HepG2 (cell line): ENCODE data around the gene IRS1. TPM values are rescaled to one million over a fixed set of nuclear protein-coding genes. Genes with fewer than 3 reads are reported as not detected.

ENCODE experiments used
- ATAC-seq: fragments of 200-7000 bp; cut with Tn5 transposase; 3 replicates; pipeline ENCODE4 v1.9.1; 2020; ENCODE audit warnings: mild to moderate bottlenecking, moderate library complexity
- BruUV-seq: library from RNA; stranded (reverse); fragments of 400-500 nt; replicated peaks from 2 replicates; lab custom pipeline; 2021; lab: Mats Ljungman, UMichigan
- CTCF ChIA-PET: fragments of 300-600 bp; formaldehyde crosslinking; extraction: SDS; loops from one replicate; lab custom pipeline; 2021; ENCODE audit warnings: low total read pairs, inconsistent platforms, low intra/inter-chr PET ratio; lab: Yijun Ruan, JAX
- POLR2A ChIA-PET: fragments of 350-600 bp; sonication (Branson Sonifier 250); formaldehyde crosslinking; loops from one replicate; lab custom pipeline; 2020; ENCODE audit warnings: antibody characterized with exemption, inconsistent platforms; lab: Yijun Ruan, JAX
- DNase-seq: peaks from one replicate; pipeline ENCODE4 v3.0.0-alpha.2; 2015; ENCODE audit warnings: low spot score
- FAIRE-seq: peaks from 3 replicates; lab custom pipeline; 2011; peaks lifted over from hg19 to GRCh38; lab: Jason Lieb, UNC
- H2AFZ ChIP-seq: one replicate; pipeline ENCODE4 v1.6.1; 2011; ENCODE audit warnings: low read length, inconsistent platforms
- H3K27ac ChIP-seq: fragments of 300-600 bp; 3 replicates; pipeline ENCODE4 v1.8.0; 2011; ENCODE audit warnings: mixed run types, mild to moderate bottlenecking, mixed read lengths, low read length, inconsistent platforms; ENCODE audit not compliant: insufficient read depth; ENCODE audit errors: extremely low read length
- H3K27me3 ChIP-seq, 2 experiments: fragments of 200-600 bp in 1 of 2; 2 replicates in 1 of 2; 3 replicates in 1 of 2; pipeline versions ENCODE4 v1.6.0 to v1.8.0; 2011; ENCODE audit warnings: low read length in 2 of 2, mild to moderate bottlenecking in 2 of 2, moderate library complexity in 2 of 2, inconsistent platforms in 1 of 2; ENCODE audit not compliant: insufficient read depth in 2 of 2, control insufficient read depth in 1 of 2
- H3K36me3 ChIP-seq, 2 experiments: fragments of 200-600 bp in 1 of 2; replicated peaks in 1 of 2; 2 replicates in 1 of 2; 3 replicates in 1 of 2; pipeline versions ENCODE4 v1.5.1 to v1.8.0; 2011; ENCODE audit warnings: low read length in 2 of 2, inconsistent platforms in 1 of 2; ENCODE audit not compliant: insufficient read depth in 2 of 2, control insufficient read depth in 1 of 2
- H3K4me1 ChIP-seq: 2 replicates; pipeline ENCODE4 v1.5.1; 2012; ENCODE audit warnings: low read length, inconsistent platforms; ENCODE audit not compliant: insufficient read depth
- H3K4me2 ChIP-seq: 2 replicates; pipeline ENCODE4 v1.6.0; 2011; ENCODE audit warnings: low read depth, low read length, inconsistent platforms
- H3K4me3 ChIP-seq, 3 experiments: fragments of 200-600 bp in 1 of 3; sonication (generic), shearing (Covaris generic) in 1 of 3; replicated peaks in 1 of 3; 2 replicates each; pipeline ENCODE4 v1.5.1; 2011 to 2016; ENCODE audit warnings: low read length in 3 of 3, inconsistent platforms in 2 of 3, low read depth in 2 of 3, mild to moderate bottlenecking in 2 of 3, control low read depth in 1 of 3, mixed read lengths in 1 of 3; ENCODE audit not compliant: insufficient read depth in 1 of 3
- H3K79me2 ChIP-seq: one replicate; pipeline ENCODE4 v1.6.1; 2011; ENCODE audit warnings: low read length, inconsistent platforms; ENCODE audit not compliant: insufficient read depth
- H3K9ac ChIP-seq: 2 replicates; pipeline ENCODE4 v1.6.0; 2011; ENCODE audit warnings: mild to moderate bottlenecking, low read depth, low read length, inconsistent platforms; ENCODE audit not compliant: insufficient read depth
- H3K9me3 ChIP-seq: 2 replicates; pipeline ENCODE4 v1.5.1; 2012; ENCODE audit warnings: mild to moderate bottlenecking, low read length
- H4K20me1 ChIP-seq: 2 replicates; pipeline ENCODE4 v1.6.0; 2011; ENCODE audit warnings: inconsistent platforms, mild to moderate bottlenecking, low read length, moderate library complexity; ENCODE audit not compliant: insufficient read depth
- CHD4 ChIP-seq: fragments of 200-600 bp; sonication (generic); IDR thresholded peaks from 2 replicates; pipeline ENCODE4 v1.7.0; 2017; ENCODE audit warnings: mild to moderate bottlenecking, low read length, borderline replicate concordance
- HMG20A ChIP-seq: IDR thresholded peaks from 2 replicates; pipeline ENCODE4 v1.6.1; 2016; ENCODE audit warnings: borderline replicate concordance
- HNF4A ChIP-seq: sonication (generic); formaldehyde crosslinking; IDR thresholded peaks from 2 replicates; pipeline ENCODE4 v1.4.0; 2020; ENCODE audit warnings: missing genetic modification reagents
- KAT2B ChIP-seq: fragments of 150-350 bp; IDR thresholded peaks from 2 replicates; pipeline ENCODE4 v1.6.1; 2014; ENCODE audit warnings: low read depth, low read length, borderline replicate concordance
- MXD4 ChIP-seq: IDR thresholded peaks from 2 replicates; pipeline ENCODE4 v1.6.1; 2016; ENCODE audit warnings: mild to moderate bottlenecking, missing biosample characterization, missing genetic modification reagents
- POLR2G ChIP-seq: fragments of 200-400 bp; formaldehyde crosslinking; IDR thresholded peaks from 2 replicates; pipeline ENCODE4 v1.6.1; 2018; ENCODE audit warnings: mild to moderate bottlenecking, low read depth, low read length, moderate library complexity
- RAD51 ChIP-seq: fragments of 450-650 bp; IDR thresholded peaks from 2 replicates; pipeline ENCODE4 v1.6.1; 2016; ENCODE audit warnings: borderline replicate concordance
- ZNF10 ChIP-seq: sonication (generic); formaldehyde crosslinking; IDR thresholded peaks from 2 replicates; pipeline ENCODE4 v1.4.0; 2020; ENCODE audit warnings: mild to moderate bottlenecking, low read depth, missing genetic modification reagents, borderline replicate concordance
- ZNF224 ChIP-seq: sonication (generic); formaldehyde crosslinking; IDR thresholded peaks from 2 replicates; pipeline ENCODE4 v1.5.0; 2020; ENCODE audit warnings: mild to moderate bottlenecking, missing genetic modification reagents
- ZNF354B ChIP-seq: sonication (generic); formaldehyde crosslinking; IDR thresholded peaks from 2 replicates; pipeline ENCODE4 v1.8.0; 2022; ENCODE audit warnings: mild to moderate bottlenecking, missing genetic modification reagents
- ZNF44 ChIP-seq: sonication (generic); formaldehyde crosslinking; IDR thresholded peaks from 2 replicates; pipeline ENCODE4 v1.5.1; 2020; ENCODE audit warnings: mild to moderate bottlenecking, missing genetic modification reagents
- ZNF510 ChIP-seq: sonication (generic); formaldehyde crosslinking; IDR thresholded peaks from 2 replicates; pipeline ENCODE4 v1.4.0; 2020; ENCODE audit warnings: low read depth, mild to moderate bottlenecking, missing genetic modification reagents
- ZNF7 ChIP-seq: IDR thresholded peaks from 2 replicates; pipeline ENCODE4 v1.6.1; 2016; ENCODE audit warnings: missing biosample characterization, missing genetic modification reagents
- ZNF776 ChIP-seq: sonication (generic); formaldehyde crosslinking; IDR thresholded peaks from 2 replicates; pipeline ENCODE4 v1.4.0; 2020; ENCODE audit warnings: mild to moderate bottlenecking, missing genetic modification reagents
- WGBS: methylation state at CpG from one replicate; pipeline ENCODE4 v1.1.6; 2017; ENCODE audit warnings: low lambda C conversion rate; 5-methylcytosine and 5-hydroxymethylcytosine counted together
- in situ Hi-C: cut with HindIII; loops from 2 replicates; pipeline ENCODE4 v1.10.0; 2017; ENCODE audit warnings: low pct_unique_long_range_greater_than_20kb; ENCODE audit not compliant: extremely low pct_ligation_motif_present
- intact Hi-C: fragments of 100-400 bp; cut with micrococcal nuclease; formaldehyde crosslinking; loops from one replicate; pipeline ENCODE4 v1.10.0; 2022; ENCODE audit not compliant: unreplicated experiment
- polyA plus RNA-seq, 8 experiments: library from polyadenylated mRNA; depleted of rRNA in 3 of 8; stranded (reverse) in 7 of 8; unstranded in 1 of 8; fragments of >200 nt; fragmentation: Illumina TruSeq in 4 of 8; extraction: Trizol in 4 of 8; gene quantifications; 2 replicates each; pipeline versions ENCODE4 v1.2.1 to v1.2.3, GENCODE V29; 2011 to 2016; ENCODE audit warnings: low read depth in 4 of 8, missing spikeins in 1 of 8, mixed read lengths in 1 of 8; ENCODE audit not compliant: insufficient read depth in 1 of 8
- total RNA-seq, 5 experiments: library from RNA; depleted of rRNA; stranded (reverse); fragments of >200 nt; fragmentation: Illumina TruSeq; extraction: Trizol; gene quantifications; 2 replicates each; pipeline ENCODE4 v1.2.3, GENCODE V29; 2016; ENCODE audit warnings: low read depth in 1 of 5
- TF ChIP-seq, protein P1 (sequence below): sonication (generic); formaldehyde crosslinking; IDR thresholded peaks from 2 replicates; pipeline ENCODE4 v1.4.0; 2020; ENCODE audit warnings: missing genetic modification reagents
- TF ChIP-seq, protein P2 (sequence below): sonication (generic); formaldehyde crosslinking; conservative IDR thresholded peaks from 2 replicates; pipeline ENCODE4 v1.4.0; 2020; ENCODE audit warnings: mild to moderate bottlenecking, missing genetic modification reagents, moderate library complexity

The IRS1 gene
- total and polyA plus RNA-seq, 2 of the 13 experiments (the other 11 are each of a cell fraction or from before 2014, with no cell fraction given): 8.7 to 9.0 TPM

- TF ChIP-seq MXD4: no peak
- peak; percentile 27; the same call in 1 of the 2 replicates for TF ChIP-seq HMG20A (CRISPR knock-in tag)
- TF ChIP-seq ZNF224 (CRISPR knock-in tag): 0 out of 2 replicates have a peak, but pooled peaks have one; percentile 32
- TF ChIP-seq ZNF776 (CRISPR knock-in tag): no peak
- TF ChIP-seq, all 625 proteins: peak for 12
Measured at GRCh38 chr2:226730481-226730880, 69.1 kb downstream of the IRS1 start (continued).

- no peak for ATAC-seq
- intact Hi-C loops: no loop called here
Measured at GRCh38 chr2:226728996-226729395, 70.6 kb downstream of the IRS1 start.

GRCh38 chr2:226727251-226727650 is 72.4 kb downstream of the IRS1 start:
- no peak overlapping the region for H3K4me2 ChIP-seq
- no peaks in the 10 kb centered on the region for H3K27me3 ChIP-seq
- no peak overlapping the region for H3K9ac ChIP-seq
- H3K79me2 ChIP-seq: no peaks in the 10 kb centered on the region
- H3K4me1 ChIP-seq: peaks cover 47% of the 10 kb centered on the region
- WGBS: 86% methylated on average over 1 of the region's 1 CpG
- no peaks in the 10 kb centered on the region for H3K9me3 ChIP-seq
- no peak for FAIRE-seq
- BruUV-seq: no TSS peak
- no peak for DNase-seq
- ChIA-PET POLR2A (no interaction called here), CTCF (no interaction called here)
- H3K27ac ChIP-seq: no peak overlapping the region
- no peak overlapping the region for H3K4me3 ChIP-seq
- no peaks in the 10 kb centered on the region for H3K36me3 ChIP-seq
- H2AFZ ChIP-seq: no peak overlapping the region
- intact Hi-C loops (no loop called here), in situ Hi-C loops (no loop called here)
- ATAC-seq: no peak
- no peaks in the 10 kb centered on the region for H4K20me1 ChIP-seq
- TF ChIP-seq, protein P1, sequence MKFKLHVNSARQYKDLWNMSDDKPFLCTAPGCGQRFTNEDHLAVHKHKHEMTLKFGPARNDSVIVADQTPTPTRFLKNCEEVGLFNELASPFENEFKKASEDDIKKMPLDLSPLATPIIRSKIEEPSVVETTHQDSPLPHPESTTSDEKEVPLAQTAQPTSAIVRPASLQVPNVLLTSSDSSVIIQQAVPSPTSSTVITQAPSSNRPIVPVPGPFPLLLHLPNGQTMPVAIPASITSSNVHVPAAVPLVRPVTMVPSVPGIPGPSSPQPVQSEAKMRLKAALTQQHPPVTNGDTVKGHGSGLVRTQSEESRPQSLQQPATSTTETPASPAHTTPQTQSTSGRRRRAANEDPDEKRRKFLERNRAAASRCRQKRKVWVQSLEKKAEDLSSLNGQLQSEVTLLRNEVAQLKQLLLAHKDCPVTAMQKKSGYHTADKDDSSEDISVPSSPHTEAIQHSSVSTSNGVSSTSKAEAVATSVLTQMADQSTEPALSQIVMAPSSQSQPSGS (CRISPR knock-in tag): no peak
- TF ChIP-seq ZNF354B (CRISPR knock-in tag): no peak
- TF ChIP-seq ZNF10 (CRISPR knock-in tag): no peak
- TF ChIP-seq, protein P2, sequence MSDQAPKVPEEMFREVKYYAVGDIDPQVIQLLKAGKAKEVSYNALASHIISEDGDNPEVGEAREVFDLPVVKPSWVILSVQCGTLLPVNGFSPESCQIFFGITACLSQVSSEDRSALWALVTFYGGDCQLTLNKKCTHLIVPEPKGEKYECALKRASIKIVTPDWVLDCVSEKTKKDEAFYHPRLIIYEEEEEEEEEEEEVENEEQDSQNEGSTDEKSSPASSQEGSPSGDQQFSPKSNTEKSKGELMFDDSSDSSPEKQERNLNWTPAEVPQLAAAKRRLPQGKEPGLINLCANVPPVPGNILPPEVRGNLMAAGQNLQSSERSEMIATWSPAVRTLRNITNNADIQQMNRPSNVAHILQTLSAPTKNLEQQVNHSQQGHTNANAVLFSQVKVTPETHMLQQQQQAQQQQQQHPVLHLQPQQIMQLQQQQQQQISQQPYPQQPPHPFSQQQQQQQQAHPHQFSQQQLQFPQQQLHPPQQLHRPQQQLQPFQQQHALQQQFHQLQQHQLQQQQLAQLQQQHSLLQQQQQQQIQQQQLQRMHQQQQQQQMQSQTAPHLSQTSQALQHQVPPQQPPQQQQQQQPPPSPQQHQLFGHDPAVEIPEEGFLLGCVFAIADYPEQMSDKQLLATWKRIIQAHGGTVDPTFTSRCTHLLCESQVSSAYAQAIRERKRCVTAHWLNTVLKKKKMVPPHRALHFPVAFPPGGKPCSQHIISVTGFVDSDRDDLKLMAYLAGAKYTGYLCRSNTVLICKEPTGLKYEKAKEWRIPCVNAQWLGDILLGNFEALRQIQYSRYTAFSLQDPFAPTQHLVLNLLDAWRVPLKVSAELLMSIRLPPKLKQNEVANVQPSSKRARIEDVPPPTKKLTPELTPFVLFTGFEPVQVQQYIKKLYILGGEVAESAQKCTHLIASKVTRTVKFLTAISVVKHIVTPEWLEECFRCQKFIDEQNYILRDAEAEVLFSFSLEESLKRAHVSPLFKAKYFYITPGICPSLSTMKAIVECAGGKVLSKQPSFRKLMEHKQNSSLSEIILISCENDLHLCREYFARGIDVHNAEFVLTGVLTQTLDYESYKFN (CRISPR knock-in tag): no peak
- TF ChIP-seq POLR2G: no peak

More at GRCh38 chr2:226728996-226729395, 70.6 kb downstream of the IRS1 start:
- no peaks in the 10 kb centered on the region for H3K79me2 ChIP-seq
- CTCF ChIA-PET: no interaction called here
- H3K36me3 ChIP-seq: no peaks in the 10 kb centered on the region
- H4K20me1 ChIP-seq: no peaks in the 10 kb centered on the region
- H3K9ac ChIP-seq: no peak overlapping the region
- no peak overlapping the region for H2AFZ ChIP-seq
- peaks cover 64% of the 10 kb centered on the region for H3K4me1 ChIP-seq
- H3K27ac ChIP-seq: no peak overlapping the region
- 100% methylated on average over 1 of the region's 1 CpG for WGBS
- in situ Hi-C loops: no loop called here
- no peaks in the 10 kb centered on the region for H3K27me3 ChIP-seq
- no peak overlapping the region for H3K4me2 ChIP-seq
- DNase-seq (no peak), FAIRE-seq (no peak)
- TF ChIP-seq ZNF7 (CRISPR knock-in tag) (no peak), RAD51 (no peak), HNF4A (CRISPR knock-in tag) (no peak), ZNF44 (CRISPR knock-in tag) (no peak), ZNF510 (CRISPR knock-in tag) (no peak), KAT2B (no peak), CHD4 (no peak)
- TF ChIP-seq, all 625 proteins: peak for 0
- no TSS peak for BruUV-seq
- Histone ChIP-seq H3K4me3 (no peak overlapping the region), H3K9me3 (no peaks in the 10 kb centered on the region)
- POLR2A ChIA-PET: no interaction called here
